Esophagus muscularis mucosa (tissue), 4 donors: ENCODE data around the gene ASB4.

Experiments used
- EP300 ChIP-seq: sonication (generic); formaldehyde crosslinking; IDR thresholded peaks from one replicate; pipeline ENCODE4 v1.6.1; 2017; ENCODE audit warnings: antibody characterized with exemption
- POLR2A ChIP-seq: fragments of 450-650 bp; IDR thresholded peaks from one replicate; pipeline ENCODE4 v1.6.1; 2017; ENCODE audit warnings: antibody characterized with exemption, moderate library complexity, mild to moderate bottlenecking, low read depth
- POLR2AphosphoS5 ChIP-seq, 2 donors: sonication (generic); formaldehyde crosslinking; IDR thresholded peaks; one replicate each; pipeline ENCODE4 v1.6.1; 2017; ENCODE audit warnings: antibody characterized with exemption in 2 of 2
- TF ChIP-seq, protein P1 (sequence below), 3 experiments: fragments of 200-600 bp in 2 of 3; fragments of 450-650 bp in 1 of 3; sonication (generic) in 2 of 3; IDR thresholded peaks; one replicate each; pipeline ENCODE4 v1.5.1; 2017 to 2019; ENCODE audit warnings: antibody characterized with exemption in 3 of 3, mild to moderate bottlenecking in 2 of 3, moderate library complexity in 1 of 3

DNA sequence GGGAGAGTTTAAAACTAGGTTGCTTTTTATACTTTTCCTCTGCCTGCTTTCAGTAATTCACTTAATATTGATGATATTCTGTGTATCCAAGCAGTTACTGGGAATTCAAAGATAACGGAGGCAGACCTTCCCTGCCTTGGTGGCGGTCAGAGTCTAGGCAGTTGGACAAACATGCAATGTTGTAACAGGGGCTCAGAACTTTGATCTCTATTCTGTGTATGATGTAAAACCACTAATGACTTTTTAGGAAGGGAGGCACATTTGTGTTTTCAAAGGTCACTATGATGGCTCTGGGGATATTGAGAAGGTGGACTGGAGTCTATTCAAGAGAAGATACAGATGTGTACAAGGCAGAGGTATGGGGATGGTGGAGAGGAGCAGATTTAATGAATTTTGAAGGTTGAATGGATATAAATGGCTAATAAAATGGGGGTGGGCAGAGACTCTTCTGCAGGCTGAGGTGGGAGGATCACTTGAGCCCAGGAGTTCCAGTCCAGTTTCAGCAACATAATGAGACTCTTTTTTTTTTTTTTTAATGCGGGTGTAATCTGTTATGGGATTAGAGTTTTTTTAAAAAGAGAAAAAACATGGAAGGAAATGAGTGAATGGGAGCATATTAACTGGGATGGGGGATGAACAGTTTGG lies 45.2 kb upstream of the ASB4 start:
- TF ChIP-seq, protein P1, sequence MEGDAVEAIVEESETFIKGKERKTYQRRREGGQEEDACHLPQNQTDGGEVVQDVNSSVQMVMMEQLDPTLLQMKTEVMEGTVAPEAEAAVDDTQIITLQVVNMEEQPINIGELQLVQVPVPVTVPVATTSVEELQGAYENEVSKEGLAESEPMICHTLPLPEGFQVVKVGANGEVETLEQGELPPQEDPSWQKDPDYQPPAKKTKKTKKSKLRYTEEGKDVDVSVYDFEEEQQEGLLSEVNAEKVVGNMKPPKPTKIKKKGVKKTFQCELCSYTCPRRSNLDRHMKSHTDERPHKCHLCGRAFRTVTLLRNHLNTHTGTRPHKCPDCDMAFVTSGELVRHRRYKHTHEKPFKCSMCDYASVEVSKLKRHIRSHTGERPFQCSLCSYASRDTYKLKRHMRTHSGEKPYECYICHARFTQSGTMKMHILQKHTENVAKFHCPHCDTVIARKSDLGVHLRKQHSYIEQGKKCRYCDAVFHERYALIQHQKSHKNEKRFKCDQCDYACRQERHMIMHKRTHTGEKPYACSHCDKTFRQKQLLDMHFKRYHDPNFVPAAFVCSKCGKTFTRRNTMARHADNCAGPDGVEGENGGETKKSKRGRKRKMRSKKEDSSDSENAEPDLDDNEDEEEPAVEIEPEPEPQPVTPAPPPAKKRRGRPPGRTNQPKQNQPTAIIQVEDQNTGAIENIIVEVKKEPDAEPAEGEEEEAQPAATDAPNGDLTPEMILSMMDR (IDR thresholded peaks at IDR 0.05), result no peak
- TF ChIP-seq POLR2A, result no peak
- no peak for TF ChIP-seq POLR2AphosphoS5 (IDR thresholded peaks at IDR 0.05)
- TF ChIP-seq EP300, result no peak
